Measurements from ENCODE around the gene OBSCN.
"Not testable (repeated sequence)": the region's sequence is repeated elsewhere in the genome, so short reads cannot be mapped to it uniquely, and the experiment has no call there.

The OBSCN gene

GRCh38 chr1:228172591-228173527, 35.0 kb upstream of the OBSCN start:
- no peak for DNase-seq (ENCODE audit: low spot score)

GRCh38 chr1:228173528-228174481, 34.0 kb upstream of the OBSCN start:
- not testable (repeated sequence) for DNase-seq (ENCODE audit: low spot score)

GRCh38 chr1:228174482-228175315, 33.1 kb upstream of the OBSCN start:
- DNase-seq (ENCODE audit: low spot score): no peak

- DNase-seq (ENCODE audit: low spot score): no peak
Observed at GRCh38 chr1:228175316-228176023, 32.4 kb upstream of the OBSCN start.

GRCh38 chr1:228176024-228176395, 31.8 kb upstream of the OBSCN start:
- DNase-seq (ENCODE audit: low spot score): no peak

- DNase-seq (ENCODE audit: low spot score): no peak
Observed at GRCh38 chr1:228176461-228177182, 31.2 kb upstream of the OBSCN start.

GRCh38 chr1:228177183-228177475, 30.7 kb upstream of the OBSCN start:
- no peak for DNase-seq (ENCODE audit: low spot score)

- no peak for DNase-seq (ENCODE audit: low spot score)
Observed at GRCh38 chr1:228177721-228178710, 29.8 kb upstream of the OBSCN start.

GRCh38 chr1:228178737-228179684, 28.8 kb upstream of the OBSCN start:
- DNase-seq (ENCODE audit: low spot score): no peak

- DNase-seq (ENCODE audit: low spot score): no peak
Observed at GRCh38 chr1:228180271-228180958, 27.4 kb upstream of the OBSCN start.

GRCh38 chr1:228180959-228181644, 26.7 kb upstream of the OBSCN start:
- no peak for DNase-seq (ENCODE audit: low spot score)

GRCh38 chr1:228181645-228182034, 26.2 kb upstream of the OBSCN start:
- no peak for DNase-seq (ENCODE audit: low spot score)

- no peak for DNase-seq (ENCODE audit: low spot score)
Observed at GRCh38 chr1:228182296-228183030, 25.4 kb upstream of the OBSCN start.

- DNase-seq (ENCODE audit: low spot score): no peak
Observed at GRCh38 chr1:228184152-228184551, 23.7 kb upstream of the OBSCN start.

GRCh38 chr1:228185641-228185965, 22.2 kb upstream of the OBSCN start:
- DNase-seq (ENCODE audit: low spot score): no peak

- DNase-seq (ENCODE audit: low spot score): not testable (repeated sequence)
Observed at GRCh38 chr1:228188249-228188648, 19.6 kb upstream of the OBSCN start.

GRCh38 chr1:228190182-228190581, 17.7 kb upstream of the OBSCN start:
- no peak for DNase-seq (ENCODE audit: low spot score)
